Measurements from ENCODE around the gene UBAP2L.
"Not testable (repeated sequence)": the region's sequence is repeated elsewhere in the genome, so short reads cannot be mapped to it uniquely, and the experiment has no call there.

Gene UBAP2L

DNA sequence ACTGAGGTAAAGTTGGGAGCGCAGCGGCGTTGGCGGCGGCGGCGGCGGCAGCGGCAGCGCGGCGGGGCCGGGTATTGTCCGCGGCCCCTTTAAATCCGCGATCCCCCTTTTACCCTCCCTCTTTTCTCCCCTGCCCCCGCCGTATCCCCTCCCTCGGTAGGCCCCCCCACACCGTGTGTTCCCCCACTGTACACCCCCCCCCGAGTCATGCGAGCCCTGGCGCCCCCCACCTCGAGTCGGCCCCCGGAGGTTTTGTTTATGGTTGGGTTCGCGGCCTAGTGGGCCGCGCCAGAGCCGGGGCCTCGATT lies 169 bp downstream of the UBAP2L start:
- H3K4me3 ChIP-seq (ENCODE audit: low read length), result peak overlapping the region; percentile 84
- TF ChIP-seq, protein P1, sequence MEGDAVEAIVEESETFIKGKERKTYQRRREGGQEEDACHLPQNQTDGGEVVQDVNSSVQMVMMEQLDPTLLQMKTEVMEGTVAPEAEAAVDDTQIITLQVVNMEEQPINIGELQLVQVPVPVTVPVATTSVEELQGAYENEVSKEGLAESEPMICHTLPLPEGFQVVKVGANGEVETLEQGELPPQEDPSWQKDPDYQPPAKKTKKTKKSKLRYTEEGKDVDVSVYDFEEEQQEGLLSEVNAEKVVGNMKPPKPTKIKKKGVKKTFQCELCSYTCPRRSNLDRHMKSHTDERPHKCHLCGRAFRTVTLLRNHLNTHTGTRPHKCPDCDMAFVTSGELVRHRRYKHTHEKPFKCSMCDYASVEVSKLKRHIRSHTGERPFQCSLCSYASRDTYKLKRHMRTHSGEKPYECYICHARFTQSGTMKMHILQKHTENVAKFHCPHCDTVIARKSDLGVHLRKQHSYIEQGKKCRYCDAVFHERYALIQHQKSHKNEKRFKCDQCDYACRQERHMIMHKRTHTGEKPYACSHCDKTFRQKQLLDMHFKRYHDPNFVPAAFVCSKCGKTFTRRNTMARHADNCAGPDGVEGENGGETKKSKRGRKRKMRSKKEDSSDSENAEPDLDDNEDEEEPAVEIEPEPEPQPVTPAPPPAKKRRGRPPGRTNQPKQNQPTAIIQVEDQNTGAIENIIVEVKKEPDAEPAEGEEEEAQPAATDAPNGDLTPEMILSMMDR (conservative IDR thresholded peaks at IDR 0.05; ENCODE audit: low read depth, low read length), result no peak
- DNase-seq (ENCODE audit: low read depth), result no peak

DNA sequence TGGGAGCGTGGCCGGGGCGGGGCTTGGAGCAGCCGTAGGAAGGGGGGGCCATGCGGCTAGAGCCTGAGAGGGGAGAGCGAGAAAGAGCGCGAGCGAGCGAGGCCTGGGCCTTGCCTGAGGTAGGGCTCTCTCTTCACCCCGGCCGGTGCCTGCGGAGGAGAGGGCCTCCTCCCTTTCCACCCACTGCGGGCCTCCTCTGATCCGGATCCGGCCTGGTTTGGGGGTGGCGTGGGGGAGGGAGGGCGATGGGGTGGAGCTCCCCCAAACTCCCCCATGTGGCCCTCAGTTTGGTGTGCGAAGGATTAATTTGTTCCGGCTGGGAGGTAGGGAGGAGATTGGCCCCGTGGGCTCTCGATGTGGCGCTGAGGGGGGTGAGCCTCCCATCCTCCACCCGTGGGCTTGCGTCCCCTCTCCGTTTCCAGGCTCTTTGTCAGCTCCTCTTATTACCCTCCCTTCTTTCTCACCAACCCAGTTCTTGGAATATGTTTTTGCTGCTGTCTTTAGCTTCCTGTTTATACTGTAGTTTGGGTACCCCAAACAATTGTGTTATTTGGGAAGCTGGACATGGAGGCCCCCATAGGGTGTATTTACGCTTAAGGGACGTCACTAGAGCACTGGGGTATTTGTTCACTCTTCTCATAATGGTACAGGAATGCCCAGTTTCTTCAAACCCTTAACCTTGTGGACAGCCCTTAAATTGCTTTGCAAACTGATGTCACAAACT lies 685 bp downstream of the UBAP2L start:
- peak overlapping the region; percentile 84 for H3K4me3 ChIP-seq (ENCODE audit: low read length)
- DNase-seq (ENCODE audit: low read depth), result no peak
- TF ChIP-seq, protein P1 (conservative IDR thresholded peaks at IDR 0.05; ENCODE audit: low read depth, low read length), result no peak

DNA sequence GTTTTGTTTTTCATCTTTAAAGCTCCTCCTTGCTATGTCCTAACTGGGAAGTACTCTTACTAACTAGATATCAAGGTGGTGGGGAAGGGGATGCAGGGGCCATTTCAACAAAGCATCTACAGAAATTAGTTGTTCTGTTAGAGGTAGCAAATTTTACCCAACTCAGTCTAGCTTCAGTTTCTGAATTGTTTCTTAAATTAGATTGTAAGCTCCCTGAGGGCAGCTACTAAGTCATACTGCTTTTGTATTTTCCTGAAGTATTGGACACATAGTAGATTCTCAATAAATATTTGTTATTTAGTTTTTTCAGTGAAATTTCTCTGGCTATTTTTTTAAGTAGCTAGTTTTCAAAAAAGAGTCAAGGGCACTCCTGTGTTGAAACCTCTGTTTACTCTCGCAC lies 1.8 kb downstream of the UBAP2L start:
- peak overlapping the region; percentile 84 for H3K4me3 ChIP-seq (ENCODE audit: low read length)
- TF ChIP-seq, protein P1 (conservative IDR thresholded peaks at IDR 0.05; ENCODE audit: low read depth, low read length), result no peak
- DNase-seq (ENCODE audit: low read depth), result no peak

DNA sequence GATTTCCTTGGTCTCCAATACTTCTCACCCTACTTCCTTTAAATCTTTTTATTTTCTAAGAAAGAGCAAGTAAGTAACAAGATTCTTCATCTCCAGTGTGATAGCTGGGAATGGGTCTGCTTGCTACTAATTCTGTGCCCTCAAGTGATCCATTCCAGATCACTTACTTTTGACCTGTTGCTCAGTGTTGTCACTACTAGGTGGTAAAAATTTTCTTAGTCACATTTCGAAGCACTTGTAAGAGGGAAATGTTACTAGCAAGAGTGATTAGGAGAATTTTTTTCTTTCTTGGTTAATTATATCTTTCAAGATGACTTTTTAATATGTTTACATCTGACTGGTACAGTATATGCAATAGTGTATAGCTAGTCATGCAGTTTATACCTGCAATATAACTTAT lies 2.2 kb downstream of the UBAP2L start:
- no peak for DNase-seq (ENCODE audit: low read depth)
- H3K4me3 ChIP-seq (ENCODE audit: low read length), result peak overlapping the region; percentile 5

DNA sequence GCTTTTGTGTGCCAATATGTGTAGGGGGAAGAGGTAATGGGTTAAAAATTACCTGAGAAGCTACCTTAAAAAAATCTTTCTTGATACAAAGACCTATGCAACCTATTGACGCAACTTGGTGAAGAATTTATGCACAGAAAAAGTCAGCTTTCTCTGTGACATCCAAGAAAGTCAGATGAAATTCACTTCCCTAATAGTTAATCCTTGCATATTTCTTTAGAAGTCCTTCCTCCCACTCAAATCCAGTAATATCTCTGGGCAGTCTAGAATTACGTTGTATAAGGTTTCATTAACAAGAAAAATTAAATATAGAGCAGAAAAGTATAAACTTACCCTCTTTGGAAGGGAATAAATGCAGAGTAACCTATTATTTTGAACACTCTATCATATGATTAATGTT lies 2.9 kb downstream of the UBAP2L start:
- H3K4me3 ChIP-seq (ENCODE audit: low read length), result peak overlapping the region; percentile 5
- no peak for DNase-seq (ENCODE audit: low read depth)
- TF ChIP-seq, protein P1 (conservative IDR thresholded peaks at IDR 0.05; ENCODE audit: low read depth, low read length), result no peak

More for the DNA sequence above, 2.2 kb downstream of the UBAP2L start:
- TF ChIP-seq, protein P1 (conservative IDR thresholded peaks at IDR 0.05; ENCODE audit: low read depth, low read length), result no peak

DNA sequence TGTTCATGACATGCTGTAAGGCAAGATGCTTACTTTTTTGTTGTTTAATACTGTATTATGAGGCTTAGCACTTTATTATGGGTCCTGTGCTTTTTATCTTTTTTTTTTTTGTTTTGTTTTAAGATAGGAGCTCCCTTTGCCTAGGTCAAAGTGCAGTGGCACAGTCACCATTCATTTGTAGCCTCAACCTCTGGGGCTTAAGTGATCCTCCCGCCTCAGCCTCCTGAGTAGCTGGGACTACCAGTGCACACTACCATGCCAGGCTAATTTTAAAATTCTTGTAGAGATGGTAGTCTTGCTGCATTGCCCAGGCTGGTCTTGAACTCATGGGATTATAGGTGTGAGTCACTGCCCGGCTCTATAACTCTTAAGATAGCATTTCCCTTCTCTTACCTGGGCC lies 4.6 kb downstream of the UBAP2L start:
- no peak overlapping the region for H3K4me3 ChIP-seq (ENCODE audit: low read length)
- TF ChIP-seq, protein P1 (conservative IDR thresholded peaks at IDR 0.05; ENCODE audit: low read depth, low read length), result no peak
- no peak for DNase-seq (ENCODE audit: low read depth)

DNA sequence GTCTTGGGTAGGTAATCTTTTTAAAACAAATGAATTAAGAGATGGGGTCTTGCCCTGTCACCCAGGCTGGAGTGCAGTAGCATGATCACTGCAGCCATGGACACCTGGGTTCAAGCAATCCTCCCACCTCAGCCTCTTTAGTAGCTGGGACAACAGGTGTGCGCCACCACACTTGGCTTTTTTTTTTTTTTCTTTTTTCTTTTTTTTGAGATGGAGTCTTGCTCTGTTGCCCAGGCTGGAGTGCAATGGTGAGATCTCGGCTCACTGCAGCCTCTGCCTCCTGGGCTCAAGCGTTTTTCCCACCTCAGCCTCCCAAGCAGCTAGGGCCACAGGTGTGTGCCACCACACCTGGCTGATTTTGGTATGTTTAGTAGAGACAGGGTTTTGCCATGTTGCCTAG lies 10.4 kb downstream of the UBAP2L start:
- not testable (repeated sequence) for H3K4me3 ChIP-seq (ENCODE audit: low read length); DNase-seq (ENCODE audit: low read depth)

DNA sequence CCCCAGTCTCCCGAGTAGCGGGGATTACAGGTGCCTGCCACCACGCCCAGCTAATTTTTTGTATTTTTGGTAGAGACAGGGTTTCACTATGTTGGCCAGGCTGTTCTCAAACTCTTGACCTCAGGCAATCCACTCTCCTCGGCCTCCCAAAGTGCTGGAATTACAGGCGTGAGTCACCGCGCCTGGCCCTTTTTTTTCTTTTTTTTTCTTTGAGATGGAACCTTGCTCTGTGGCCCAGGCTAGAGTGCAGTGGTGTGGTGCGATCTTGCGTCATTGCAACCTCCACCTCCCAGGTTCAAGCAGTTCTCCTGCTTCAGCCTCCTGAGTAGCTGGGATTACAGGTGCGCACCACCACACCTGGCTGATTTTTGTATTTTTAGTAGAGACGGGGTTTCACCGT lies 12.4 kb downstream of the UBAP2L start:
- not testable (repeated sequence) for H3K4me3 ChIP-seq (ENCODE audit: low read length); DNase-seq (ENCODE audit: low read depth)

Measured in retinal pigment epithelial cell (primary cell).